Pons (tissue), 1 donor: ENCODE data around the gene CDH13.

ENCODE experiments used
- DNase-seq: peaks from one replicate; pipeline ENCODE4 v3.0.0-alpha.2; 2016; ENCODE audit warnings: low spot score

Gene CDH13

DNA sequence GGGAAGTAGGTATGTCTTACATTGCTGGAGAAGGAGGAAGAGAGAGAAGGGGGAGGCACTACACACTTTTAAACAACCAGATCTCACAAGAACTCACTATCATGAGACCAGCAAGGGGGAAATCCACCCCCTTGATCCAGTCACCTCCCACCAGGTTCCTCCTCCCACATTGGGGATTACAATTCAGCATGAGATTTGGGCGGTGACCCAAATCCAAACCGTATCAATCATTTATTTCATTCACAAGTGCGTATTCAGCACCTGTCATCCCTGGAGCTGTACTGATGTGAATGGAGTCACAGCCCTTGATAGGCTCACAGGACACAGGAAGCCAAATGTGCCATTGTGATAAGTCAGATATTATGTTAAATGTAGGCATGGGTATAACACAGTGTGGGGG lies 952.7 kb downstream of the CDH13 start:
- DNase-seq: no peak

DNA sequence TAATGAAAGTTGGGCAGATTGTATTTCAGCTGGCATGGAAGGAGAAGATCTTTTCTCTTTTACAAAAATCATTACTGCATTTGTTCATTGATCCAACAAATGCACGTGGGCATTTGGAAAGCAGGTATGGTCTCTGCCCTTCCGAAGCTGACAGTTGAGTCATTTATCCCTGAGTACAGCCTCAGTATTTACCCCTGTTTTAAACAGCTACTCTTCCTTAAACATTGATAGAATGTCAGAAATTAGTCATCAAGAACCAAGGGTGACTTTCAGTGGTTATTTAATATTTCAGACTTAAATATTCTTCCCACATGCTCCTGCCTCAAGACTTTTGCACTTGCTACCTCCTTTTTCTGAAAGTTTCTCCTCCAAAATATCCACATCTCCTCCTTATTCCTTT lies 954.3 kb downstream of the CDH13 start:
- no peak for DNase-seq

DNA sequence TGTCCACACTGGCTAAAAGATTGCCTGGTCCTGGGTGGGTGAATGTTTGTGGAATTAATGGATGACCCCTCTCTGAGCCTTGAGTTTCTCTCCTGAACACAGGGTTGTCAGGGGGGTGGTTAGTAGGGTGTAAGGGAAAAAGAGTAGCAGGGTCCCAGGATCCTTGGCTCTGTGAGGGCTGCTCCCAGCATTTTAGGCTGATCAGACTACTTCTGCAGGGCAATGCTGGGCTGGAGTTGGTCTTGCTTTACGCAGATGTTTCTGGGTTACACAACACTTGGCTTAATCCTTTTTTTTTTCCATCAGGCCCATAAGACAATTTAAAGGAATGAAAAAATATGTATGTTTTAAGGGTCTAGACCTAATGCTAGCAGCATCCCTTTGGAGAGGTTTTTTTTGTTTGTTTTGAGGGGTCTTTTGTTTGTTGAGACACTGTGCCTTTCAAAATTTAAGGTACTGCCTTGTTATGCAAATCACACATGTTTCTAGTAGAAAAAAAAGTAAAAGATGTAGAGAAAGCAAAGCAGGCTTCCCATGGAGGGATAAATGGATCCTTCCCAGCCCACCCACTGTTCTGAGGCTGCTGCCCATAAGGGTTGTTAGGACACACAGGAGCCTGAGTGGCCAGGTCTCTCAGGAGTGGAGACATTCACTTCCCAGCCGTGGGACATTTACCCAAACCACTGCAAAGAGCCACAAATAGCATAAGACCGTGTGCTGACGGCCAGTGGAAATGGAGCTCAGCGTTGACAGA lies 955.4 kb downstream of the CDH13 start:
- no peak for DNase-seq

DNA sequence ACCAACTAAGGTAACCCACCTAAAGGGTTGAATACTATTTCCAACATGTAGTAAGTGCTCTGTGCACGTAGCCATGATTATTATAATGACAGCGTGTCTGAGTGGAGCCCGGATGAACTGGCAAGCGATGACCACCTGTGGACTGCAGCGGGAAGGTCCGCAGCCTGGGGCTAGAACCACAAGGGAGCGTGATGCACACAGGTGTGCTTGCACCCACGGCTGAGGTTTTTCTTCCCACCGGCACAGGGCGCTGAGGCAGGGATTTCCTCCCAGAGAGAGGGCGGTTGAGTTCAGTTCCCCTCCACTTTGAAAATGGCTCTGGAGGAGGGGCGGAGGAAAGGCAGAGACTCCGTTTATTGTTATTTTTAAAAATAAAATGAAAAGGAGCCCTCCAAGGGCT lies 959.3 kb downstream of the CDH13 start:
- DNase-seq: no peak

DNA sequence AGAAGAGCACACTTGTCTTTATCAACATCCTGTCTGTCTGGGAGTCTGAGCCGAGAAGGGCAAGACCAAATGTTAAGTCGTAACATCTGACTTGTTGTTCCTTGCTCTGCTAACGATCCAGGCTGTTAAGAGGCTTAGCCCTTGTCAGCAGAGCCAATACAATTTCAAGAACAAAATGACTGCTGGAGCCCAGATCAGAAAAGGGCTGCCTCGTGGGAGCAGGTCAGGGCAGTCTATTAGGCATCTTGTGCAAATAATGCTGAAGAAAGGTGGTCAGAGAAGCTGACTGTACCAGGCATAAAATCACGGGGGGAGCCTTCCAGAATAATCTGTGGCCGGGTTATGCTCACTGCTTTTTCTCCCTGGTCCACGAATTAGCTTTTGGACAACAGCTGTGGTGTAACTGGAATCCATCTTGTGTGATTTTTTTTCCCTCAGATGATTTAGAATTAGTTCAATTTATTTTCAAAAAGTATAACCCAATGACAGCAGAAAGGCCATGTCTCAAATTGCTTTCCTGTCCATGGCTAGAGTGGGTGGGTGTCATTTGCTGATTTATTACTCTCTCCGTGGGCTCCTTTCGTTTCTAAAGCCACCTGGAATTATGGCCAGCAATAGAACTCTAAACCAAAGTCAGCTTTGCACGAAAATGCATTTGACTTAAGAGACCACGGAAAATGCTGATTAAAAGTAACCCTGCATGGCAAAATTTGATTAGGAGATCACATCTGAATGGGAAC lies 959.9 kb downstream of the CDH13 start:
- DNase-seq: no peak

DNA sequence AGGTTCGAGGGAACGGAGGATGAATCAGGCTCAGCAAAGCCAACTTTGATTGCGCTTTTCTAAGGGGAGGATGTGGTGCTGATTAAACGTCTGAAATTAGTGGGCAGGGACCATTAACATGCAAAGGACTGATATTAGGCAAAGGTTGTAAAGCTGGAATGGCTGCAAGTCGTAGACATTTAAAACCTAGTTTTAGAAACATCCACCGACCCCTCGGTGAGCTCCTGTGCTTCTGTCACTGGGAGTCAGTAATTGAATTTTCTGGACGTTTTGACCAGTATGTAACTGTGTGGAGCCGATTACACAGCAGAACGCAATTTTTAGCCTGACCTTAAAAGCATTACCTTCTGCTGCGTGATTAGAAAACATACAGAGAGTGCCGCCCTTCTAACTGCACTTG lies 960.4 kb downstream of the CDH13 start:
- no peak for DNase-seq

DNA sequence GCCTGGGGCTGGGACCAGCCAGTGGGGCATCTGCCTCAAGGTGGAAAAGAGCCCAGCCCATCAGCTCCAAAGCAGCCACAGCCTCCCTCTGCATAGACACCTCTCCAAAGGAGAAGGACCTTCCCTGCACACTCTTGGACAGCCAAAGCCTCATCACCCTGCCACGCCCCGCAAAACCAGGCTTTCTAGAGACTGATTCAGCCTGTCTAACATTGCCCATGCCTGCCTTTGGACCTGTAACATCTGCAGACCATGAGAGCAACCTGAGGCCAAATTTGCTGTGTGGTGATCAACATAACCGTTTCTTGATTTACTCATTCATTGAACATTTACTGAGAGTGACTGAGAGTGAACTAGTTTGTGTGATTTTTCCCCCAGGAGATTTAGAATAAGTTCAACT lies 961.3 kb downstream of the CDH13 start:
- no peak for DNase-seq

DNA sequence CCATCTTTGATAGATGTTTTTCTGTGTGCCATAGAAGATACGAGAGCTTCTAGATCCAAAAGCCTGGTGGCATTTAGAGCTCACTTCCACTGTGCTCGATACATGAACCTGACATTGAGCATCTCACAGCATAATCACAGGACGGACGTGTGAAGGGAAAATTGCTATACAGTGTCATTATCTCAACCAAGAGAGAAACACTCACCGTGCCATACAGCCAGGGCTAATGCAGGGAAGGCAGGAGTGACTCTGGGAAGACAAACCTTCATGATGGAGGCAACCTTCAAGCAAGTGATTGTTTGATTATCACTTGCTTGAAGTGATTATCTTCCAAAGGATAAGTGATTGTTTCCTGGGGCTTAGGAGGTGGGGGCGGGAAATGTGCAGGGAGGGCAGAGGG lies 962.8 kb downstream of the CDH13 start:
- no peak for DNase-seq

DNA sequence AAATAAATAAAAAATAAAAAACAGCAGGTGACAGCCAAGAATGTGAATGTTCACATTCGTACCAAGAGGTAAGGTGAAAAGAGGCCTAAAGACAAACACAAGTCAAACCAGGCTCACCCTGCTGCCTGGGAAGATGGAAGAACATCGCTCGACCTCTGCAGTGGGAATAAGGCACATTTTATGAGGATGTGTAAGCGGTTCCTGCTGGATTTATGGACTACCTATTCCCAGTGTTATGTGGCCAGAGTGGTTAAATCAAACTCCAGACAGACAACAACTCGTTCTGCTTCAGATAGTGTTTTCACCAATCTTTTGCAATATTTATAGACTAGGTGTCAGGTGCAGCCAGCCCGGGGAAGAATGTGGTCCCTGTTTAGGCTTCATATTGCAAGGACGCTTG lies 966.0 kb downstream of the CDH13 start:
- no peak for DNase-seq

DNA sequence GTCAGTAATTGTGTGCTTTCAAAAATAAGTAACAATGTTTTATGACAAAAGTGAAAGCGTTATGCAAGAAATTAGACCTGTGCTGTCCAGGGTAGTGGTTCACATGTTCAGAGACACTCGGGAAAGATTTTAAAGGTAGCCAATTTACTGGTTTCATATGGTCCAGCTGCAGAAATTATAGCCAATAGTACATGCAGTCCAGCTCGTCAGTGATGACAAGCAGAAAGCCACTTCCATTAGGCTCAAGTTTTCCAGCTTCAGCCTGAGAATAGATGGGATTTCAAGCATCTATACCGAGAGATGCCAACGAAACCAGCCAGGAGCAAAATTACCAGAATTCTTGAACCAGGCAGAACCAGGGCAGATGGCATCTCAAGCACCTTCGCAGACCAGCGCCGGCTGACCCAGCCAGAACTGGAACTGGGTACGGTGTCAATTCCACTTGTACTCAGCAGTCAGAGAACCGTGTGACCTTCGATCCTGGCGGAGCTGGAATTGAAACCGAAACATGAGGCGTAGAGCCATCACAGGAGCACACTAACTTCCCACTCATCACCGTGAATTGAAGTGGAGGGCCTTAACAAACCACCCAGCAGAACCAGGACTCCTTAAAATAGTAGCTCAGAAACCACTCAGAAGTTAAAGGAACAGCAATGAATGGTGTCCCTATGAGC lies 973.2 kb downstream of the CDH13 start:
- no peak for DNase-seq

DNA sequence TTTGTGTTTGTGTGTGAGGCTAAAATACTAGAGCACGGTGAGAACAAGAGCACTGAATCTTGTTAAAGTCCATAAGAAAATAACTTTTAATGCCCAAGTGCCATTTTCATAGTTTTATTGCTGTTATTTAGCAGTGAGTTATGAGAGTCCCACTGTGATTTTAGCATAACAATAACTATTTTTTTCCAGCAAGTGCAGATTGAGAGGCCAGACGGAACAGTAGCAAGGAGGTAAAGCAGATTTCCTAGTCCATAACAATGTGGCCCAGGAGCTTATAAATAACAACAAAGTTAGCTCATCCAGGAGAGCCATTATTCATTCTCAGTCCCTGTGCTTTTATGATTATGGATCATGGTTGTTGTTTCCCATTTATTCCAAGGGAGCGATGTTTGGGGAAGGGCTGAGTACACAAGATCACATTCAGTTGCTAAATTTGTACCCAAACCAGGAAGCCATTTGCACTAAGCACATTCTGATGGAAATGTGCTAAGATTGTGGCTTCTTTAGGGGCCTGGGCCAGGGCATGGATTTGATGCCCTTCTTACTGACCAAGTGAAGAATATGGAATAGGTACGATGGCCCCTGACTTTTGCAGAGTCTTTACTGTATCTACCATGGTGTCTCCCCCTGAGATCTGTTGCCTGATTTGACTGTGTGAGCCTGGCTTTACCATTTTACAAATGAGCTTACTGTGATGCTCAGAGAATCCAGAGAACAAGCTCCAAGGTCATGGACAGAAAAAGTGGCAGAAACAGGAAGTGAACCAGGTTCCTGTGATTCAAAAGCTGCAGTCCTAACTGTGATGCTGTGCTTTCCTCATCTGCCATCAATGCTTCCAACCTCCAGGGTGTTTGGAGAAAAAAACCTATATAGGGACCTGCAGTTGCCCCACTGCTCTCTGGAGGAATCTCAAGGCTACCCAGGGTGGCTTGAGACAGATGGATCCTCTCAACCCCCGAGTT lies 976.3 kb downstream of the CDH13 start:
- no peak for DNase-seq

DNA sequence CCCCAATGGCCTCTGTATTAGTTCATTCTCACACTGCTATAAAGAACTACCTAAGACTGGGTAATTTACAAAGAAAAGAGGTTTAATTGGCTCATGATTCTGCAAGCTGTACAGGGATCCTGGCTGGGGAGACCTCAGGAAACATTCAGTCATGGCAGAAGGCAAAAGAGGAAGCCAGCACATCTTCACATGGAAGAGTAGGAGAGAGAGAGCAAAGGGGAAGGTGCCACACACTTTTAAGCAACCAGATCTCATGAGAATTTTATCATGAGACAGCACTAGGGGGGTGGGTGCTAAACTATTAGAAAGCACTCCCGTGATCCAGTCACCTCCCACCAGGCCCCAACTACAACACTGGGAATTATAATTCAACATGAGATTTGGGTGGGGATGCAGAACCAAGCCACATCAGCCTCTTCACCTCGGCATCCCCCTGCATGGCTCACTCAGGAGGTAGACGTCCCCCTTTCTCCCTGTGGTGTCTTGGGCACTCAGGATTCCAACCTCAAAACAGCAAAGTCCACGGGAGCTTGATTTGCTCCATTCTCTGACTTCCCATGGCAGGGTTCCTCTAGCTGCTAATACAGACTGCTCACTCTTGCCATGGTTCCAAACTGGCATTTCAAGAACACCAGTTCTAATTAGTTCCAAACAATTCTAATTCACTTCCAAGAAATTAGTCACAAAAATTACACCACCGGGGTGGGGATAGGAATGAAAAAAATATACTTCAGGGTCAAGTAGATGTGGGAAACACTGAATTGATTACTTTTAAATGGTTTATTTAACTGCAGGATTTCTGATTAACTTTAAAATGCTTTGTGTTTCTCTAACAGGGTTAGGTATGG lies 977.2 kb downstream of the CDH13 start:
- DNase-seq: no peak

DNA sequence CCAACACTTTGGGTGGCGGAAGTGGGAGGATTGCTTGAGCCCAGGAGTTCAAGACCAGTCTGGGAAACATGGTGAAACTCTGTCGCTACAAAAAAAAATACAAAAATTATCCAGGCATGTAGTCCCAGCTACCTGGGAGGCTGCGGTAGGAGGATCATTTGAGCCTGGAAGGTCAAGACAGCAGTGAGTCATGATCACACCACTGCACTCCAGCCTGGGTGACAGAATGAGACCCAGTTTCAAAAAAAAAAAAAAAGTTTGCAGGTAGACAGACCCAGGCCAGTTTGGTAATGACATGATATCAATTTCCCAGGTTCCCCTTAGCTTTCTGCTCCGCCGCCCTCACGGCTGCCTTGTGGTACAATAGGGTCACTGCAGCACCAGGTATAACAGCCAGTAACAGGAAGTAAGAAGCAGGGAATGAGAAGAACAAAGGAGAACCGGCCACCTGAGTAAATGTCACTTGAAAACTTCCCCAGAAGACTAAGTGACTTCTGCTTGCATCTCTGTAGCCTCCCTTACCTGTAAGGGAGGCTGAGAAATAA lies 979.8 kb downstream of the CDH13 start:
- no peak for DNase-seq

DNA sequence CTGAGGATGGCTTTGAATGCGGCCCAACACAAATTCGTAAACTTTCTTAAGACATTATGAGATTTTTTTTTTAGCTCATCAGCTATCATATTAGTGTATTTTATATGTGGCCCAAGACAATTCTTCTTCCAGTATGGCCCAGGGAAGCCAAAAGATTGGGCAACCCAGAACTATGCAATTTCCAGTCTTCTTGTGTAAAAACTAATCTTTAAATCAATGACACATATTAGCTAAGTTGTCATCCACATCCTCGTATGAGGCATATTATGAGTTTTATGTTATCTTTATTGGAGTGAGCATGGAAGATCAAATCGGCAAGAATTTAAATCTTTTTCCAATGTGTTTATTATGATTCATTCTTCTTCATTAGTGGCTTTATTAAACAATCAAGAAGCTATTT lies 982.4 kb downstream of the CDH13 start:
- DNase-seq: no peak

DNA sequence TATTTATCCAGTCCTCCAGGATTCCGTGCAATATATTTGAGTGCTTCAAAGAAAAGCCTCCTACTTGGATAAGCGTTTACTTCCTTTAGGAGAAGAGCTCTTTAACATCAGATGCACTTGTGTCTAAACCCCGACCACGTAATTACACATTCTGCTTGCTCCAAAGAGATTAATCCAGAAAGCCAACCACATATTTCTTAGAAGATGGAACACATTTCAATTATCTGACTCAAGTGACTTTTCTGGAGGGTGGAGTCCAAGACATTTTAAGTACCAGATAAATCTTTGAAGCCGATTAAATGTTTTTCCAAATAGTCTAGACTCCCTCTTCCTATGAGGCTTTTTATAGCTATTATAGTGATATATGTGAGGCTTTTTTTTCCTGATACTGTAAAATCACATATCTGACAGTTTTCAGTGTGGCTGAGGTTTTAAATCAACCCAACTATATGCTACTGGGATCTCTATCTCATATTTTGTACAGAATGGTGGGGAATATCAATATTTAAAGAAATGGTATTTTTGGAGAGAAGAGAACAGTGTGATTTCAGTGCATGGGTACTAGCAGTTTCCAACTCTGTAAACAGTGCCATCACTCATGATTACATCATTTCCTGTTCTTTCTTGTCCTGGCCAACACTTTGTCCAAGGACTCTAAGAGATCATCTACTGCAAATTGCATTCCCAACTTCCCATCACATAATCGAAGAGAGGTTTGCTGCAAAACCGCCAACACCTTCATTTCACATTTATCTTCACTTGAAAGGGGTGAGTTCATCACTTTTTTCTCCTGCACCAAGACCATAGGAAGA lies 988.6 kb downstream of the CDH13 start:
- DNase-seq: no peak

DNA sequence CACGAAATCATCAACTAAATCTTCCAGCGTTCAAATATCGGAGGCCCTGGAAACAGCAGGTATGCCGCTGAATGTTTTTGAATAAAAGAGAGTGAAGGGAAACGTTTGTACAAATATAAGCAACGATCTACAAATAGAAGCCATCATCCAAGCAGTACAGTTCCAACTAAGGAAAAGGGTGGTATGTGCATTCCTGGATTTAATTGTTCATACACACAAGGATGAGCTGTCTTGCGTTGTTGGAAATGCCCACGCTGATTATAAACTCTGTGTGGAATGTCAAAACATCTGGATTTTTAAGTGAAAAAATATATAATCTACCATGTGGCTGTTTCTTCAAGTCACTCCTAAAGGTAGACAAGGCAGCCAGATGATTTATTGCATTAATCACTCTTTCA lies 989.2 kb downstream of the CDH13 start:
- no peak for DNase-seq

DNA sequence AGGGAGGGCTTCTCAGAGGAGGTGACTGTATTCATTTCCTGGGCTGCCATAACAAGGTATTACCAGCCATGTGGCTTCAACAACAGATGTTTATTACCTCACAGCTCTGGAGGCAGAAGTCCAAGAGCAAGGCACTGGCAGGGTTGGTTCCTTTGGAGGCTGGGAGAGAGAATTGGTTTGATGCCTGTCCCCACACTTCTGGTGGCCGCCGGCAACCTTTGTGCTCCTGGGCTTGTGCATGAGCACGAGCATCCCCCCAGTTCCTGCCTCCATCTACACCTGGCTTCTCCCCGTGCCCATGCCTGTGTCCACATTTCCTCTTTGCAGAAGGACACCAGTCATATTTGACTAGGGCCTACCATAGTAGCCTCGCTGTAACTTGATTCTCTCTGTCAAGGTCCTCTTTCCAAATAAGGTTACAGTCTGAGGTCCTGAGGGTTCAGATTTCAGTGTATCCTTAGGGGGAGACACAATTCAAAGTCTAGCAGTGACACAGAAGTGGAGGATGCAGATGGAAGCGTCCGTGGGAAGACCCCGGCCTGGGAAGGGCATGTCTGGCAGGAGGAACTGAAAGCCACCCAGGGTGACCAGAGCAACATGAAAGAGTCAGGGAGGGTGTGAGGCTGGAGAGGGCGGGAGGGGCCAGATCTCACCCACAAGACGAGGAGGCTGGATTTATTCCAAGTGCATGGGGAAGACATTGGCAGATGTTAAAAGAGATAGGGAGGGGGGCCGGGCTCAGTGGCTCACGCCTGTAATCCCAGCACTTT lies 992.8 kb downstream of the CDH13 start:
- no peak for DNase-seq

DNA sequence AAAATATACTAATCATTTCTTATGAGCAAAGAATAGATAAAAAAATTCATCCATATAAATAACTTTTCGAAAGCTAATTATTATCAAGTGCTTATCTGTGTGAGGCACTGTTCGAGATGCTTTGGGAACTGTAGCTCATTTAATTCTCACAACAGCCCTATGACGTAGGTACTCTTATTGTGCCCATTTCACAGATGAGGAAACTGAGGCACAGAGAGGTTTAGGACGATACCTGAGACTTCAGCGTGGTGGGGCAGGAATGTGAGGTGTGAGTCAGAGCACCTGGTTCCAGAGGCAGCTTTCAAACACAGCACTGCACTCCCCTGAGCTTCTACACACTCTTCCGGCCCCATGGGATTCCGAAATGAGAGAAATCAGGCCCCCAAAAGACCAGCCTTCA lies 995.2 kb downstream of the CDH13 start:
- DNase-seq: no peak

DNA sequence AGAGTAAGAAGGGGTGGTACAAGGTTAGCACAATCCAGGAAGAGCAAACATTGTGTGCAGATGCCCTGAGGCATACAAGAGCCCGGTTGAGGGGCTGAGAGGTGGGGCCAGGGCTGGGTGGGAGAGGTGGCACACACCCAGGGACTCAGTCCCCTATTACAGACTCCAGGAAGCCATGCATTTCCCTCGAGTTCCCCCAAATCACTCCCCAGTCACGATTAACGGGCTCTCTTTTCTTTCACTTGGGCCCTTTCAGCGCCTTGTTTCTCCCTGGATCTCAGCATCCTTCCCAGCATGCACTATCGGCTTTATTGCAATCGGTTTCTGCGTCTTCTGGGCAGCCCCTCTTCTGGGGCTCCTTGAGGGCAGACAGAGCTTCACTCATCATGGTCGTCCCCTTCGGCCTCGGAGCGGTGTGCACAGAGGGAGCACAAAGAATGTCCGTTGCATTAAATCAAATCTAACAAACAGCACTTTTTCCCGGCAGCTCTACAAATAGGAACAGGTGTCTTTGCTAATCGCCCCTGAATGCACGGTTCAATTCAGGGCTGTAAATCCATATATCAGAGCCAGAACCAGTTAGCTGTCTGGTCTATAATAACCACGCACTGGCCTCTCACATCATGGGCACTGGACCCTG lies 996.4 kb downstream of the CDH13 start:
- no peak for DNase-seq
